GM23248 (cell line): Measurements from ENCODE around the gene KCNAB3.

Experiments used
- EZH2 ChIP-seq: fragments of 200-600 bp; sonication (generic); IDR thresholded peaks from 2 replicates; pipeline ENCODE4 v1.6.1; 2018; ENCODE audit warnings: antibody characterized with exemption, mild to moderate bottlenecking; ENCODE audit not compliant: insufficient read depth, poor library complexity, severe bottlenecking
- EZH2phosphoT487 ChIP-seq: fragments of 200-600 bp; sonication (generic); IDR thresholded peaks from 2 replicates; pipeline ENCODE4 v1.6.1; 2018; ENCODE audit warnings: antibody characterized with exemption, moderate library complexity, mild to moderate bottlenecking, low read depth; ENCODE audit not compliant: insufficient read depth

DNA sequence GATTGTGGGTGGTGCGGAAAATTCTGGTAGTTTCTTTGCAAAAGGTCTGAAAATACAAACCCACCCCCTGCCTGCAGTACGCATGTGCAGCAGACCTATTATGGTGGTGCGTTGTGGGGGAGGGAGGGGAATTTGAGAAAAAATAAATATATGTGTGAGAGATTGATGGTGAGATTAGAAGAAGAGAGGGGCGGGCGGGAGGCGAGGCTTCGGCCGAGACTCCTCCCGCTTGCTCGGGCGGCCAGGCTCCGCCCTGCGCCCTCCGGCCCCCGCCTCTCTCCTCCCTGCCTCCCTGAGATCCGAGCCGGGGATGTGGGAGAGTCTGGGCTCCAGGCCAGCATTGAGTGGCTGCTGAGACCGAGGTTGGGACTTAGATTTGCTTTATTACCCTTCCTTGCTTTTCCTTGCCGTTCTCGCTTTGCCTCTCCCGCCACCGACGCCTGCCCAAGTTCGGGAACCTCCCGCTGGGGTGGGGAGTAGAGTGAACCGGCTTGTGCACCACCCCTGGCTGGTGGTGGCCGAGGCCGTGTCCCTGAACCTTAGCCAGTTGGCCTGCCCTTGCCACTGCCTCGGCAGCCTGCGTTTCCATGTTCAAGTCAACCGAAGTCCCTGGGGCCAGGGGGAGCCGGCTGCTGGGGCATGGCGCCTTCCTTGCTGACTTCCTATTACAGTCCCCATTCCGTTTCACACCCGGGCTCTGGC is 42.0 kb downstream of the KCNAB3 start:
- TF ChIP-seq EZH2 (no peak), EZH2phosphoT487 (no peak)
